ENCODE results near the gene LRP1-AS. TPM values are rescaled to one million over a fixed set of nuclear protein-coding genes. Genes with fewer than 3 reads are reported as not detected.

LRP1-AS gene
- polyA plus RNA-seq, 5 donors, result 0.29 to 1.1 (median 0.78) TPM; not detected in 1

DNA sequence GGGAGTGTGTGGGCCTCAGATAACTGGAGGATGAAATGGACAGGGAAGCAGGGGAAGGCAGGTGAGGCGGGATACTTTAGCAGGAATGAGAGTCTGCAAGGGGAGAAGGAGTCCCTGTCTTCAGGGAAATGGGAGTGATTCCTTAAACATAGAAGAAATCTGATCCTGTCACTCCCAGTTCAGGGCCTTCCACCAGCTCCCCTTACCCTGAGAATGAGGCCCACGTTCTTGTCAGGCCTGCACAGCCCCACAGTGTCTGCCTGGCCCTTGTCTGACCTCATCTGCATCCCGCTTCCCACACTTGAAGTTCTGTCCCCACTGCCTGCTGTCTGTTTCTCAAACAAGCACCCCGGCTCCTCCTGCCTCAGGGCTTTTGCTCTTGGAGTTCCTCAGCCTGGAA is 12.6 kb upstream of the LRP1-AS start:
- DNase-seq, result no peak

DNA sequence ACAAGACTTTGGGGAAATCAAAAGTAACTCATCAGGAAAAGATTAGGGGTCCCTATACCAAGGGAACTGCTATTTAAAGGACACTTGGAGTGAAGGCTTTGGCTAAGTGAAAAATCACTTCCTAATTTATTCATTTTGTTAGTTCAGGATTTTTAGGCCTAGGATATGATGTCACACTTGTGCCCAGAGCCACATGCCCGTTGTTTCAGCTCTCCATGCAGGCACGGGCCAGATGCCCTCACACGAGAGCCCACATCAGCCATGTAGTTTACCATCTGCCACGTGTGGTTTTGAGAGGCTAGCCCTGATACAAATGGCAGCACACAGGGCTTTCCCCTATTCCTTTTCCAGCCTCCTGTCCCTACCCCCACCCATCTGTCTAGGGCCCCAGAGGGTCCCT is 11.9 kb upstream of the LRP1-AS start:
- DNase-seq, result no peak

GRCh38 chr12:57158665-57159064 is 11.2 kb upstream of the LRP1-AS start:
- no peak for DNase-seq

- no peak for DNase-seq
Measured at GRCh38 chr12:57158186-57158585, 10.8 kb upstream of the LRP1-AS start.

DNA sequence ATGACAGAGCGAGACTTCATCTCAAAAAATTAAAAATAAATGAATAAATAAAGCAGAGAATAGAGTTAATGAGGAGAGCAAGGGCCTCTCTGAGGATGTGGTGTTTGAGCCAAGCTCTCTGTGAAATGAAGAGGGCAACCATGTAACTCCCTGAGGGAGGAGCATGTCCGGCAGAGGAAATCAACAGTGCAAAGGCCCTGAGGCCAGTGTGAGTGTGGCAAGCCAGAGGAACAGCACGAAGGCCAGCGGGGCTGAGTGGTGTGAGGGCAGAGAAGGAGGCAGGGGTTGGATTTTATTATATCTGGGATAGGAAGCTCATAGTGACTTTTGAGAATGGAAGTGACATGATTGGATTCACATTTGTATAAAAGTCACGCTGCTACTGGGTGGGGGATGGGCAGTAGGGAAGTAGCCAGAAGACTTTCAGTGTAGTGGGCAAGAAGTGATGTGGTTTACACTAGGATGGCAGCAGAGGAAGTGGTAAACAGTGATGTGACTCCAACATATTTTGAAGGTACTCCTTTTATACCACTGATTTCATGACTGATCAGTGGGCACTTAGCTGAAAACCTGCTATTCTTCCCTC is 10.3 kb upstream of the LRP1-AS start:
- DNase-seq, result no peak

DNA sequence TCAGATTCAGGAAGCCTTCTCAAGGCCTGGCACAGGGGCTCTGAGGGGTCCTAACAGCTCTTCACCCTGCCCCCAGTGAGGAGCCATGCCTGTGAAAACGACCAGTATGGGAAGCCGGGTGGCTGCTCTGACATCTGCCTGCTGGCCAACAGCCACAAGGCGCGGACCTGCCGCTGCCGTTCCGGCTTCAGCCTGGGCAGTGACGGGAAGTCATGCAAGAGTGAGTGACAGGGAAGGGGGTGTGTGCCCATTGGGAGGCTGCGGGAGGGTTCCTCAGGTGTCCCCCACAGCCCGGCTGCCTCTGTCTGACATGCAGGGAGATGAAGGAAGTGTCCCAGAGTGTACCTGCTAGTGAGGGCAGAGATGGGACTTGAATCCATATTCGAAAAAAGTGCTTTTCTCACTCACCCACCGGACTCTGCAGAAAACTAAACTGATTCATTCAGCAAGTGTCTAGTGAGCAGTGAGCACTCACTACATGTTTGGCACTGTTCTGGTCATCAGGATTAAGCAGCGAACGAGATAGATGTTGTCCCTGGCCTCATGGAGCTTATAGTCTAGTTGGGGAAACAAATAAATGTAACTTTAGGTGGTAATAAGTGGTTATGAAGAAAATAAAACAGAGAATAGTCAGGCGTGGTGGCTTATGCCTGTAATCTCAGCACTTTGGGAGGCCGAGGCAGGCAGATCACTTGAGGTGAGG is 9.4 kb upstream of the LRP1-AS start:
- DNase-seq, result no peak

DNA sequence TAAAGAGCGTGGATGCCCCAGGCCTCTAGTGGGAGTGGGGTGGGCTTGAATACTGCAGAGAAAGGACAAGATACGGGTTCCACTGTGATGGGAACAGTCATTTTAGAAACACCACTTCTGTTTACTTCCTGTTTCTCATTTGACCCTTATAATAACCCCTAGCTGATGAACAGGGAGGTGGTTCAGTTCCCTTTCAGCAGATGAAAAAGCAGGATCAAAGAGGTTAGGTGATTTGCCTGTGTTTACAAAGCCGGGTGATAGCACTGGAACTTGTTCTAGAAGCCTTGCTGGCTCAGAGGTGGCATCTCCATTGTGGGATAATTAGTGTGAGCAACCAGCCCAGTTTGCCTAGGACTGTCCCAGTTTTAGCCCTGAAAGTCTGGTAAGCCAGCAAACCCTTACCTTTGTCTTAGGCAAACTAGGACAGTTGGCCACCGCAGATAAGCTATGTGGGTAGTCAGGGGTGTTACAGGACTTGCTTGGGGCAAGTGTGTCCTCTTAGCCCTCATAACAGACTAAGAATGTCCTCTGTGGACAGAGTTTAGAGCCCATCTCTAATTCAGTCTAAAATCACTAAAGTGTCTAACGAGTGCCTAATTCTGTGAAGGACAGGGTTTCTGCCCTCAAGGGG is 7.5 kb upstream of the LRP1-AS start:
- no peak for DNase-seq

- no peak for DNase-seq
Measured at GRCh38 chr12:57154076-57154475, 6.7 kb upstream of the LRP1-AS start.

DNA sequence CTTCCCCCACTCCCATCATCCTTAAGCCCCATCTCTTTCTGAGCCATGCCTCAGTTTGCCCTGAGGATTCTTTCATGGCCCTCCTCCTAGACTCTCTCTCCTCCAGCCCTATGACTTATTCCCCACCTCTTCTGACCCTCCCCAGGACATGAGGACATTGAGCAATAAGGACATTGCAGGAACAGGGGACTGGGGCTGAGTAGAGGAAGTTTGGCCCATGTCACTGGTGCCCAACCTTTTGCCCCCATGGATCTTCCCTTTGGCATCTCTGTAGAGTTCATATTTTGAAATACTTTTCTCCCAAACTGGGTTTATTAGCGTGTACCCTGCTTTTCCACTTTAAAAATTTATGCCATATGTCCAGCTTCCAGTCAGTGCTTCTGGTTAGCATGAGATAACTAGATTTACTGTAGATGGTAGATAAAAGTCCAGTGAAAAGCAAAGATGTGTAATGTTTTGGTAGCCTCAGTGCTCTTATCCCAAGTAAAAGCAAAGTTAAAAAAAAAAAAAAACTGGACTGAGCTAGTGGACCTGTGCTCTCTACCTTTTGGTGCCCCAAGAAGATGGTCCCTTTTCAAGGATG is 6.1 kb upstream of the LRP1-AS start:
- no peak for DNase-seq

- no peak for DNase-seq
Measured at GRCh38 chr12:57152639-57153038, 5.2 kb upstream of the LRP1-AS start.

GRCh38 chr12:57151741-57152630 is 4.6 kb upstream of the LRP1-AS start:
- no peak for DNase-seq

- no peak for DNase-seq
Measured at GRCh38 chr12:57150400-57151000, 3.1 kb upstream of the LRP1-AS start.

DNA sequence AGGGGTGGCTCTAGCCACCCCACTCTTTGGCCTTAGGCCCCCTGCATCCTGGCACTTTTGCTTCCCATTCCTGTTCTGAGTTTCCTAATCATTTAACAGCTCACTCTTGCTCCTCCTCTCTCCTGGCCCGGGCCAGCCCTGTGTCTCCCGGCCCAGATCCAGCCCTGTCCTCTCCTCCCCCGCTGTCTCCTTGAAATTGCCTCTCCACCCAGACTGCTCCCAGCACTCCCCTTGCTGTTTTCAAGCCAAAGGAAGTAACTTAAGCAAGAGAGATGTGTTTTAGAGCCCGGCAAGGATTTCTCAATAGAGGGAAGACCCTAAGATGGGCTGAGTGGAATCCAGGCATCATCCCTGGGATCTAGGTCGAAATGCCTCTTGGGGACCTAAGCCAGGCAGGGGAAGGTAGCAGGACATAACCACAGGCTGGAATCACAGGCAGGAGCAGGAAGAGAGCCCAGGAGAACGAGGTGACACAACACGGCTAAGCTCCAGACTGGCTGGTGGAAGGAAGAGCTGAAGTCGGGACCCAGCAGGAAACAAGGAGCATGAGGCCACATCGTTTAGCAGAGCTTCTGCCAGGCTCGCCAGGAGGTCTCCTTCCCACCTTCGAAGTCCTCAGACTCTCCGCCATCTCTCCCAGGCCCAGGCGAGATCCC is 2.0 kb upstream of the LRP1-AS start:
- DNase-seq, result peak in 1 of 2 donors; percentile 83

- DNase-seq, result peak; percentile 81 to 88
Measured at GRCh38 chr12:57148469-57149244, 1.2 kb upstream of the LRP1-AS start.

DNA sequence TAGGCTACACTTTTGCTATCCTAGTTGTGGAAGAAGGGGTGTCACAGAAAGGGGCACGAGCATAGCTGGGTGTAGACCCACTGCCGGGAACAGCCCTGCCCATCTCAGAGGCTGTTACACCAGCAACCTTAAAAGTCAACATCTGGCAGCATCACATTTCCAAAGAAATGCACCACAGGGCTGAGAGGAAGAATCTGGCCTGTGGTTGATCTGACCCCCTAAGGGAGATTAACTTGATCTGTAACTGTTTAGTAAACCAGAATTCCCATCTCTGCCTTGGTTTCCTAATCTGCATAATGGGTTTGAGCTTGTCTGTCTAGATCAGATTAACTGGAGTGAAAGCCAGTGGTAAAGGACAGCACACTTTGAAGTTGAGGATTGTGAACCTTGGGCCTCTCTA is 1.3 kb downstream of the LRP1-AS start:
- no peak for DNase-seq

DNA sequence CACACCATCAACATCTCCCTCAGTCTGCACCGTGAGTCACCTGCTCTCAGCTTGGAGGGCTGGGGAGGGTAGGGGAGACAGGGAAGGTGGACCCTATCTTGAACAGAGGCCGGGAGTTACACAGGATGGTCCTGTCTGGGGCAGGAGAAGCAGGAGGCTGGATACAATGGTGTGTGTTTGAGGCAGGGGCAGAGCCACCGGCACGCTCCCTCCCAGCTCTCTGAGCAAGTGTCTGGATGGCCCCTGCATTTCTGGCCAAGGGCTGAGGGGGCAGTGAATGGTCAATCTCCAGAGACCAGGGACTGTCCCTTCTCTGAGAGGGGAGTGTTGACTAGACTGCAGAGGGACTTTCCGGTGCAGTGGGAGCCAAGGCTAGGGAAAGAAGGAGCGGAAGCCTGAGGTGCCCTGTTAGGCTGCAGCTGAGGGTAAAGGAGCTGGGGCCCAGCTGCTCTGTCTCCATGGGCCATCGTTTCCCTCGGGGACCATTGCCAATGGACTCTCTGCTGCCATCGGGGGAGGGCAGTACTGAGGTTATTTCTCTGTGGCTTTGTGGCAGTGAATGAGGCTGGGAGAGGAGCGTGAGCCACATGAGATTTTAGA is 1.9 kb downstream of the LRP1-AS start:
- no peak for DNase-seq

- no peak for DNase-seq
Measured at GRCh38 chr12:57143454-57143853, 4.0 kb downstream of the LRP1-AS start.

GRCh38 chr12:57142727-57143126 is 4.7 kb downstream of the LRP1-AS start:
- DNase-seq, result no peak

GRCh38 chr12:57142121-57142520 is 5.3 kb downstream of the LRP1-AS start:
- DNase-seq, result no peak

DNA sequence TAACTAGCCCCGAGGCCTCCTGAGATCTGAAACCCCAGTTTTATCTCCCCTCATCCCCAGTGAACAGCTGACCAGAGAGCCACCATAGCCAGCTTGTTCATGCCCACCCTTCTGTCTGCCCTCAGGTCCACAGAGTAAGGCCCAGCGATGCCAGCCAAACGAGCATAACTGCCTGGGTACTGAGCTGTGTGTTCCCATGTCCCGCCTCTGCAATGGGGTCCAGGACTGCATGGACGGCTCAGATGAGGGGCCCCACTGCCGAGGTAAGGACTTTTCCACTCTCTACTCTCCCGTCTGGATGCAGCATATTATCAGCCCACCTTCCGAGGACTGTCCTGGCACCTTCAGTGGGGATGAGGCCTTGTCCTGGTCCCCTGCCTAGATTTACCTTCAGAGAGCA is 6.2 kb downstream of the LRP1-AS start:
- no peak for DNase-seq
